K562 (cell line): Measurements from ENCODE around the gene TCIRG1. TPM values are rescaled to one million over a fixed set of nuclear protein-coding genes. Genes with fewer than 3 reads are reported as not detected.

Experiments
- ASH1L ChIP-seq: fragments of 450-650 bp; IDR thresholded peaks from 2 replicates; pipeline ENCODE4 v1.6.1; 2018; ENCODE audit warnings: borderline replicate concordance, mild to moderate bottlenecking, low read depth; ENCODE audit not compliant: partially characterized antibody
- DIDO1 ChIP-seq: fragments of 450-650 bp; IDR thresholded peaks from 2 replicates; pipeline ENCODE4 v1.6.1; 2016; ENCODE audit warnings: low read depth, missing biosample characterization, missing genetic modification characterization
- HNRNPK ChIP-seq: fragments of 200-400 bp; formaldehyde crosslinking; IDR thresholded peaks from one replicate; pipeline ENCODE4 v1.6.1; 2018; ENCODE audit warnings: mild to moderate bottlenecking, low read depth, low read length; ENCODE audit not compliant: poor library complexity, severe bottlenecking
- ILK ChIP-seq: fragments of 450-650 bp; IDR thresholded peaks from 2 replicates; pipeline ENCODE4 v1.6.1; 2016; ENCODE audit warnings: missing genetic modification characterization, low read depth, mild to moderate bottlenecking, missing compliant biosample characterization, moderate library complexity, borderline replicate concordance
- KHSRP ChIP-seq: fragments of 450-650 bp; IDR thresholded peaks from 2 replicates; pipeline ENCODE4 v1.6.1; 2017
- PHF20 ChIP-seq: fragments of 450-650 bp; IDR thresholded peaks from 2 replicates; pipeline ENCODE4 v1.6.1; 2018; ENCODE audit not compliant: partially characterized antibody
- SAFB ChIP-seq: fragments of 200-400 bp; formaldehyde crosslinking; IDR thresholded peaks from 2 replicates; pipeline ENCODE4 v1.6.1; 2017; ENCODE audit warnings: low read depth, low read length, borderline replicate concordance
- SLC30A9 ChIP-seq: fragments of 250-450 bp; sonication (Bioruptor Pico); IDR thresholded peaks from 2 replicates; pipeline ENCODE4 v1.8.0; 2022; ENCODE audit warnings: mild to moderate bottlenecking, moderate library complexity
- ZFX ChIP-seq: sonication (generic); formaldehyde crosslinking; IDR thresholded peaks from 2 replicates; pipeline ENCODE4 v1.8.0; 2022; ENCODE audit warnings: mild to moderate bottlenecking, missing genetic modification reagents, moderate library complexity
- ZNF282 ChIP-seq: sonication (generic); formaldehyde crosslinking; IDR thresholded peaks from 2 replicates; pipeline ENCODE4 v1.8.1; 2023; ENCODE audit warnings: missing genetic modification reagents
- ZNF407 ChIP-seq: fragments of 450-650 bp; IDR thresholded peaks from 2 replicates; pipeline ENCODE4 v1.6.1; 2016; ENCODE audit warnings: low read depth
- ZNF408 ChIP-seq: fragments of 250-450 bp; sonication (Bioruptor Pico); IDR thresholded peaks from 2 replicates; pipeline ENCODE4 v1.4.0; 2020; ENCODE audit warnings: low read depth, mild to moderate bottlenecking, moderate library complexity
- ZNF583 ChIP-seq: fragments of 250-450 bp; sonication (Bioruptor Pico); IDR thresholded peaks from 2 replicates; pipeline ENCODE4 v1.4.0; 2020
- ZNF707 ChIP-seq: fragments of 250-450 bp; sonication (Bioruptor Pico); conservative IDR thresholded peaks from 2 replicates; pipeline ENCODE4 v1.8.0; 2022; ENCODE audit warnings: inconsistent platforms, mild to moderate bottlenecking, moderate library complexity
- polyA plus RNA-seq, 8 experiments: library from polyadenylated mRNA; depleted of rRNA in 4 of 8; stranded (reverse) in 5 of 8; unstranded in 3 of 8; fragments of >200 nt; fragmentation: Nextera tagmentation in 2 of 8; fragmentation: Illumina TruSeq in 1 of 8; extraction: Ambion mirVana in 2 of 8; extraction: Trizol in 1 of 8; gene quantifications; 2 replicates each; pipeline versions ENCODE4 v1.2.1 to v1.2.3, GENCODE V29; 2011 to 2014; ENCODE audit warnings: inconsistent platforms in 1 of 8, missing spikeins in 1 of 8
- total RNA-seq, 7 experiments: library from RNA; depleted of rRNA in 6 of 7; stranded (reverse); fragments of >200 nt in 6 of 7; fragmentation: Illumina TruSeq in 2 of 7; extraction: Trizol in 2 of 7; gene quantifications; 2 replicates each; pipeline versions ENCODE4 v1.2.1 to v1.2.3, GENCODE V29; 2011 to 2021; ENCODE audit warnings: low replicate concordance in 1 of 7
- TF ChIP-seq, protein P1 (sequence below): fragments of 250-450 bp; sonication (Bioruptor Pico); IDR thresholded peaks from 2 replicates; pipeline ENCODE4 v1.4.0; 2020; ENCODE audit warnings: mild to moderate bottlenecking, moderate library complexity, borderline replicate concordance

The TCIRG1 gene
- total and polyA plus RNA-seq, 9 of the 15 experiments (the other 6 are each of a cell fraction or from before 2014, with no cell fraction given) = 0.49 to 143 (median 24.4) TPM

DNA sequence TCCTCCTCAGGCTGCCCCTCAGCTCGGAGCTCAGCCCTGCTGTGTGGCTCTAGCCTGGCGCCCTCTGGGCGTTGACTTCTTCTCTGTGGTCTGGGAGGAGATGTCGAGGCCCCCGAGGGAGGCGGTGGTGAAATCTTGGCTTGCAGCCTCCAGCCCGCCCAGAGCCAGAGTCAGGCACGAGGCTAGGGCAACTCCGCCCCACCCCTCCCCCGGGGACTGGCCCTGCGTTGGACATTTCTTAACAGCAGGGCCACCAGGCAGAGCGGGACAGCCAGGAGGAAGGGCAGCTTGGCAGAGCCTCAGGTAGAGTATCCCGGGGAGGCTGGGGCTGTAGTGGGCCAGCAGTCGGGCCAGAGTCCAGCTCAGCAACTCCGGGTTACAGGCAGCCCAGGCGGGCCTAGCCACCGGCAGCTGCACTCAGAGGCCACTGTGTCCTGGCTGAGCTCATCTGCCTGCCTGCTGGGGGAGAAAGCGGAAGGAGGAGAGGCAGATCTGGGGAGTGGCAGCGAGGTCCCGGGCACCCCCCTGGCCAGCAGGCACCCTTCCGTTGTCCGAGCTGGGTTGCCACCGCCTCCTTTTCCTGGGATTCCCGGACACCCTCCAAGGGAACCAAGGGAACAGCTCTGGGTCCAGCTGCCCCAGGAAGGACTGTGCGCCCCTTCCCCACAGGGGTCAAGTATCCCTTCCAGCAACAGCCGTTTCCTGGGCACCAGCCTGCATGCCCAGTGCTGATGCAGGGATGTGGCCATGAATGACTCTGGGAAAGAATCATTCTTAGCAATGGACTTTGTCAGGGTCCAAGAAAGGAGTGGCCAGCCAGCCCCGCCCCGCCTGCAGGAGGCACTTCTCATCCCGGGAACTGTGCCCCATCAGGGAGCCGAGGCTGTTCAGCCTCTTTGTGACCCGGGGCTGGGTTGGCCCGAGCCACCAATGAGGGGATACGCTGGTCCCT is 28.5 kb upstream of the TCIRG1 start, which contains the start of gene ALDH3B1 (continued):
- TF ChIP-seq ZNF407 = no peak
- TF ChIP-seq HNRNPK = no peak
- TF ChIP-seq ASH1L = no peak
- no peak for TF ChIP-seq ILK
- no peak for TF ChIP-seq ZNF282
- no peak for TF ChIP-seq KHSRP
- no peak for TF ChIP-seq ZNF707 (CRISPR knock-in tag)
- TF ChIP-seq ZNF408 (CRISPR knock-in tag) = no peak
- TF ChIP-seq SLC30A9 = no peak
- TF ChIP-seq ZNF583 (CRISPR knock-in tag) = peak; percentile 44; the same call in 1 of the 2 replicates
- TF ChIP-seq, protein P1, sequence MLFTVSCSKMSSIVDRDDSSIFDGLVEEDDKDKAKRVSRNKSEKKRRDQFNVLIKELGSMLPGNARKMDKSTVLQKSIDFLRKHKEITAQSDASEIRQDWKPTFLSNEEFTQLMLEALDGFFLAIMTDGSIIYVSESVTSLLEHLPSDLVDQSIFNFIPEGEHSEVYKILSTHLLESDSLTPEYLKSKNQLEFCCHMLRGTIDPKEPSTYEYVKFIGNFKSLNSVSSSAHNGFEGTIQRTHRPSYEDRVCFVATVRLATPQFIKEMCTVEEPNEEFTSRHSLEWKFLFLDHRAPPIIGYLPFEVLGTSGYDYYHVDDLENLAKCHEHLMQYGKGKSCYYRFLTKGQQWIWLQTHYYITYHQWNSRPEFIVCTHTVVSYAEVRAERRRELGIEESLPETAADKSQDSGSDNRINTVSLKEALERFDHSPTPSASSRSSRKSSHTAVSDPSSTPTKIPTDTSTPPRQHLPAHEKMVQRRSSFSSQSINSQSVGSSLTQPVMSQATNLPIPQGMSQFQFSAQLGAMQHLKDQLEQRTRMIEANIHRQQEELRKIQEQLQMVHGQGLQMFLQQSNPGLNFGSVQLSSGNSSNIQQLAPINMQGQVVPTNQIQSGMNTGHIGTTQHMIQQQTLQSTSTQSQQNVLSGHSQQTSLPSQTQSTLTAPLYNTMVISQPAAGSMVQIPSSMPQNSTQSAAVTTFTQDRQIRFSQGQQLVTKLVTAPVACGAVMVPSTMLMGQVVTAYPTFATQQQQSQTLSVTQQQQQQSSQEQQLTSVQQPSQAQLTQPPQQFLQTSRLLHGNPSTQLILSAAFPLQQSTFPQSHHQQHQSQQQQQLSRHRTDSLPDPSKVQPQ = no peak
- no peak for TF ChIP-seq PHF20
- TF ChIP-seq SAFB = no peak
- peak; percentile 74 for TF ChIP-seq ZFX (CRISPR knock-in tag)
- no peak for TF ChIP-seq DIDO1
